K562 (cell line): ENCODE data around the gene TPX2. TPM values are rescaled to one million over a fixed set of nuclear protein-coding genes. Genes with fewer than 3 reads are reported as not detected.
A peak's percentile ranks its signal among the peaks of the same experiment; 100 is the strongest.

Experiments used
- ARID1B ChIP-seq: fragments of 450-650 bp; IDR thresholded peaks from 2 replicates; pipeline ENCODE4 v1.6.1; 2016; ENCODE audit warnings: antibody characterized with exemption, mild to moderate bottlenecking, inconsistent platforms
- CBX2 ChIP-seq: fragments of 200-600 bp; sonication (generic); IDR thresholded peaks from one replicate; pipeline ENCODE4 v1.6.1; 2012; ENCODE audit warnings: mild to moderate bottlenecking, low read length, inconsistent platforms; ENCODE audit not compliant: insufficient read depth, poor library complexity, severe bottlenecking
- CREB3L1 ChIP-seq: fragments of 450-650 bp; IDR thresholded peaks from 2 replicates; pipeline ENCODE4 v1.6.1; 2014; ENCODE audit warnings: low read depth, mild to moderate bottlenecking, moderate library complexity, borderline replicate concordance
- FOXJ2 ChIP-seq: fragments of 200-800 bp; sonication (Bioruptor generic); IDR thresholded peaks from 2 replicates; pipeline ENCODE4 v1.6.1; 2016; ENCODE audit warnings: missing genetic modification characterization, missing compliant biosample characterization
- POLR2B ChIP-seq: fragments of 450-650 bp; IDR thresholded peaks from 2 replicates; pipeline ENCODE4 v1.6.1; 2018; ENCODE audit warnings: low read depth; ENCODE audit not compliant: partially characterized antibody
- PRDM10 ChIP-seq: fragments of 450-650 bp; IDR thresholded peaks from 2 replicates; pipeline ENCODE4 v1.6.1; 2018; ENCODE audit not compliant: partially characterized antibody
- PREB ChIP-seq: sonication (generic); formaldehyde crosslinking; IDR thresholded peaks from 2 replicates; pipeline ENCODE4 v1.8.1; 2023; ENCODE audit warnings: mild to moderate bottlenecking, missing genetic modification reagents
- SP2 ChIP-seq: IDR thresholded peaks from 2 replicates; pipeline ENCODE4 v1.6.1; 2011; ENCODE audit warnings: mild to moderate bottlenecking, low read depth, low read length, moderate library complexity; ENCODE audit not compliant: poor library complexity, severe bottlenecking; ENCODE audit errors: extremely low read depth
- WHSC1 ChIP-seq: IDR thresholded peaks from one replicate; pipeline ENCODE4 v1.6.1; 2012; ENCODE audit warnings: low read length, control low read depth, inconsistent platforms
- ZC3H11A ChIP-seq: IDR thresholded peaks from 2 replicates; pipeline ENCODE4 v1.6.1; 2012; ENCODE audit warnings: low read depth, low read length, improper control_type of control experiment
- ZNF143 ChIP-seq: sonication (generic); formaldehyde crosslinking; IDR thresholded peaks from 2 replicates; pipeline ENCODE4 v1.9.0; 2022; ENCODE audit warnings: mild to moderate bottlenecking, missing genetic modification reagents
- ZNF449 ChIP-seq: fragments of 250-450 bp; sonication (Bioruptor Pico); IDR thresholded peaks from 2 replicates; pipeline ENCODE4 v1.8.0; 2022; ENCODE audit warnings: moderate library complexity, mild to moderate bottlenecking, inconsistent platforms
- polyA plus RNA-seq, 8 experiments: library from polyadenylated mRNA; depleted of rRNA in 4 of 8; stranded (reverse) in 5 of 8; unstranded in 3 of 8; fragments of >200 nt; fragmentation: Nextera tagmentation in 2 of 8; fragmentation: Illumina TruSeq in 1 of 8; extraction: Ambion mirVana in 2 of 8; extraction: Trizol in 1 of 8; gene quantifications; 2 replicates each; pipeline versions ENCODE4 v1.2.1 to v1.2.3, GENCODE V29; 2011 to 2014; ENCODE audit warnings: inconsistent platforms in 1 of 8, missing spikeins in 1 of 8
- total RNA-seq, 7 experiments: library from RNA; depleted of rRNA in 6 of 7; stranded (reverse); fragments of >200 nt in 6 of 7; fragmentation: Illumina TruSeq in 2 of 7; extraction: Trizol in 2 of 7; gene quantifications; 2 replicates each; pipeline versions ENCODE4 v1.2.1 to v1.2.3, GENCODE V29; 2011 to 2021; ENCODE audit warnings: low replicate concordance in 1 of 7
- TF ChIP-seq, protein P1 (sequence below): fragments of 250-450 bp; sonication (Bioruptor Pico); IDR thresholded peaks from 2 replicates; pipeline ENCODE4 v1.9.0; 2021; ENCODE audit warnings: mild to moderate bottlenecking, inconsistent platforms

Gene TPX2
- total and polyA plus RNA-seq, 9 of the 15 experiments (the other 6 are each of a cell fraction or from before 2014, with no cell fraction given), result 48.0 to 241 (median 133) TPM

DNA sequence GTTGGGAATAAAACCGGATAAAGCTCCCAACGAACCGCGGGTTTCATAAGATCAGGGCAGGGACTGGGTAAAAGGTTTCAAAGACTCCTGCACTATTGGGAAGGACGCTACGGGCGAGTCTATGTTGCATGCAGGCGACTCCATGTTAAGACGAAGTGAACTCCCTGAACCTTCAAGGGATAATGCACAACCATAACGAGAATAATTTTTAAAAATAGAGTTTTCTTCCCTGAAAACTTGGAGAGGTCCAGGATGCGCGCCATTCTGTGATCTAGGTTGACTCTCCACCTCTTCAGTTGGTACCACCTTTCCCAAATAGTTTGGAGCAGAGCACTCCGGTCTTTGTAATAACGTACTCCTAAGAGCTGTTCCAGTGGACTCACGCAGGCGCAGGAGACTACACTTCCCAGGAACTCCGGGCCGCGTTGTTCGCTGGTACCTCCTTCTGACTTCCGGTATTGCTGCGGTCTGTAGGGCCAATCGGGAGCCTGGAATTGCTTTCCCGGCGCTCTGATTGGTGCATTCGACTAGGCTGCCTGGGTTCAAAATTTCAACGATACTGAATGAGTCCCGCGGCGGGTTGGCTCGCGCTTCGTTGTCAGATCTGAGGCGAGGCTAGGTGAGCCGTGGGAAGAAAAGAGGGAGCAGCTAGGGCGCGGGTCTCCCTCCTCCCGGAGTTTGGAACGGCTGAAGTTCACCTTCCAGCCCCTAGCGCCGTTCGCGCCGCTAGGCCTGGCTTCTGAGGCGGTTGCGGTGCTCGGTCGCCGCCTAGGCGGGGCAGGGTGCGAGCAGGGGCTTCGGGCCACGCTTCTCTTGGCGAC lies at the start of gene TPX2 (continued):
- TF ChIP-seq CBX2 (no peak), ZNF143 (CRISPR knock-in tag) (peak; percentile 77), FOXJ2 (tag) (peak; percentile 19; the same call in 1 of the 2 replicates), SP2 (peak; percentile 61), ZC3H11A (no peak), POLR2B (peak; percentile 90), PRDM10 (peak; percentile 99), PREB (peak; percentile 27; the same call in 1 of the 2 replicates), ARID1B (no peak), WHSC1 (no peak), ZNF449 (CRISPR knock-in tag) (no peak), CREB3L1 (peak; percentile 79; the same call in 1 of the 2 replicates)
- TF ChIP-seq, protein P1, sequence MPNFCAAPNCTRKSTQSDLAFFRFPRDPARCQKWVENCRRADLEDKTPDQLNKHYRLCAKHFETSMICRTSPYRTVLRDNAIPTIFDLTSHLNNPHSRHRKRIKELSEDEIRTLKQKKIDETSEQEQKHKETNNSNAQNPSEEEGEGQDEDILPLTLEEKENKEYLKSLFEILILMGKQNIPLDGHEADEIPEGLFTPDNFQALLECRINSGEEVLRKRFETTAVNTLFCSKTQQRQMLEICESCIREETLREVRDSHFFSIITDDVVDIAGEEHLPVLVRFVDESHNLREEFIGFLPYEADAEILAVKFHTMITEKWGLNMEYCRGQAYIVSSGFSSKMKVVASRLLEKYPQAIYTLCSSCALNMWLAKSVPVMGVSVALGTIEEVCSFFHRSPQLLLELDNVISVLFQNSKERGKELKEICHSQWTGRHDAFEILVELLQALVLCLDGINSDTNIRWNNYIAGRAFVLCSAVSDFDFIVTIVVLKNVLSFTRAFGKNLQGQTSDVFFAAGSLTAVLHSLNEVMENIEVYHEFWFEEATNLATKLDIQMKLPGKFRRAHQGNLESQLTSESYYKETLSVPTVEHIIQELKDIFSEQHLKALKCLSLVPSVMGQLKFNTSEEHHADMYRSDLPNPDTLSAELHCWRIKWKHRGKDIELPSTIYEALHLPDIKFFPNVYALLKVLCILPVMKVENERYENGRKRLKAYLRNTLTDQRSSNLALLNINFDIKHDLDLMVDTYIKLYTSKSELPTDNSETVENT (CRISPR knock-in tag), result 0 out of 2 replicates have a peak, but pooled peaks have one; percentile 20
